HL-60 (cell line): Measurements from ENCODE around the gene SUPT3H.

Experiments used
- DNase-seq, 2 experiments: peaks; one replicate each; pipeline ENCODE4 v3.0.0-alpha.2; 2010 to 2020; ENCODE audit warnings: low read depth in 1 of 2, low spot score in 1 of 2
- H3K27ac ChIP-seq: fragments of 250-450 bp; sonication (Bioruptor Pico); replicated peaks from 2 replicates; pipeline ENCODE4 v1.5.1; 2020; ENCODE audit warnings: mild to moderate bottlenecking, moderate library complexity
- H3K27me3 ChIP-seq: fragments of 250-450 bp; sonication (Bioruptor Pico); 2 replicates; pipeline ENCODE4 v1.5.1; 2021; ENCODE audit warnings: mild to moderate bottlenecking, moderate library complexity; ENCODE audit not compliant: insufficient read depth, poor library complexity, severe bottlenecking
- H3K4me3 ChIP-seq: replicated peaks from 2 replicates; pipeline ENCODE4 v1.5.1; 2011; ENCODE audit warnings: mild to moderate bottlenecking, control low read depth, low read length; ENCODE audit not compliant: insufficient read depth
- CTCF ChIP-seq: IDR thresholded peaks from one replicate; pipeline ENCODE4 v1.5.1; 2011; ENCODE audit warnings: low read length, control low read depth, inconsistent platforms; ENCODE audit not compliant: insufficient read depth
- GABPA ChIP-seq: IDR thresholded peaks from 2 replicates; pipeline ENCODE4 v1.6.1; 2012; ENCODE audit warnings: low read depth
- POLR2AphosphoS5 ChIP-seq: IDR thresholded peaks from 2 replicates; pipeline ENCODE4 v1.6.1; 2012; ENCODE audit warnings: low read depth
- REST ChIP-seq: IDR thresholded peaks from 2 replicates; pipeline ENCODE4 v1.6.1; 2012; ENCODE audit warnings: low read depth; ENCODE audit not compliant: insufficient replicate concordance
- SPI1 ChIP-seq: IDR thresholded peaks from 2 replicates; pipeline ENCODE4 v1.6.1; 2012; ENCODE audit warnings: low read depth, mild to moderate bottlenecking, borderline replicate concordance
- microRNA-seq: library from miRNA; unstranded; fragments of <30 nt; microRNA quantifications from one replicate; pipeline ENCODE4, GENCODE V29; 2018

The SUPT3H gene

GRCh38 chr6:44782892-44783291, 594.8 kb downstream of the SUPT3H start:
- Histone ChIP-seq H3K27me3 (no peaks in the 10 kb centered on the region), H3K4me3 (no peak overlapping the region), H3K27ac (no peak overlapping the region)
- DNase-seq: no peak
- TF ChIP-seq CTCF: no peak
- no peak for TF ChIP-seq POLR2AphosphoS5

GRCh38 chr6:44781912-44782597, 595.7 kb downstream of the SUPT3H start:
- no peaks in the 10 kb centered on the region for H3K27me3 ChIP-seq
- H3K4me3 ChIP-seq: no peak overlapping the region
- TF ChIP-seq GABPA (no peak), REST (no peak)
- H3K27ac ChIP-seq: no peak overlapping the region
- DNase-seq: no peak

GRCh38 chr6:44780161-44780560, 597.6 kb downstream of the SUPT3H start:
- TF ChIP-seq CTCF (no peak), REST (no peak), POLR2AphosphoS5 (no peak), SPI1 (no peak), GABPA (no peak)
- no peak for DNase-seq

GRCh38 chr6:44779130-44779826, 598.5 kb downstream of the SUPT3H start:
- Histone ChIP-seq H3K4me3 (no peak overlapping the region), H3K27ac (no peak overlapping the region), H3K27me3 (no peaks in the 10 kb centered on the region)
- peak; percentile 11 to 31 for DNase-seq
- TF ChIP-seq SPI1 (peak; percentile 35; the same call in 1 of the 2 replicates), GABPA (no peak)

More at GRCh38 chr6:44780161-44780560, 597.6 kb downstream of the SUPT3H start:
- Histone ChIP-seq H3K27ac (no peak overlapping the region), H3K4me3 (no peak overlapping the region), H3K27me3 (no peaks in the 10 kb centered on the region)

Small RNA genes within 50 kb of the gene (microRNA-seq; reads per million reads assigned to microRNA genes)
- gene MIR586: 4.8 reads per million, percentile 14 among the genes with 10 or more reads in this experiment
